GM19467 (cell line): ENCODE data around the gene OBSCN.

Experiments used
- ATAC-seq: cut with Tn5 transposase; IDR thresholded peaks from one replicate; pipeline ENCODE4 v1.9.1; 2021; ENCODE audit warnings: mild to moderate bottlenecking, moderate library complexity; ENCODE audit not compliant: unreplicated experiment

The OBSCN gene

DNA sequence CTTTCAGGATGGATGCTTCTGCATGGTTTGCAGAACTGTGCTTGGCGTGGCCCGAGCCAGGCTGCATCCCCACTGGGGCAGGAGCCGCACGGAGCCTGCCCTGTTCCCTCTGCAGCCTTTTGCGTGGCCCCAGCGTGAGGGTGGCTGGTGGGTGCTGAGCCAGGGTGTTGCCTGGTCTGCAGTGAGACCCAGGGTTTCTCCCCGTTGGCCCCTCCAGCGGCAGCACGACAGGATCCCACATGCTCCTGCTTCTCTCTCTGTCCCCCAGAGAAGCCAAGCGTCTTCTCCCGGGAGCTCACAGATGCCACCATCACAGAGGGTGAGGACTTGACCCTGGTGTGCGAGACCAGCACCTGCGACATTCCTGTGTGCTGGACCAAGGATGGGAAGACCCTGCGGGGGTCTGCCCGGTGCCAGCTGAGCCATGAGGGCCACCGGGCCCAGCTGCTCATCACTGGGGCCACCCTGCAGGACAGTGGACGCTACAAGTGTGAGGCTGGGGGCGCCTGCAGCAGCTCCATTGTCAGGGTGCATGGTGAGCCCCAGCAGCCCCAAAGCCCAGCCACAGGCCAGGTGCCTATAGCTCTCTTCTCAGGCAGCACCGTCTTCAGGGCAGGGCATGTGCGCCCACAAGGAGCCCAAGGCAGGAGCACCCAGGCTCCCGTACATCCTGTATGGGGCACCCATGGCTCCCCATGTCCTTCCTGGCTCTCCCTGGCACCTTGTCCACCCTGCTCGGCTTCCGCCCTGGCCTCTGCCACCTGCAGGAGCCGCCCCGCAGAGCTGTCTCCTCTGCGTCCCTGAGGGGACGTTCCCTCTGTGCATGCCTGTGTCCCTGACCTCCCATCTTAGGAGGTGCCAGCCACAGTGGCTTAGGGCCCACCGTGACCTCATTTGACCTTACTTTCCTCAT, 78.9 kb downstream of the OBSCN start:
- ATAC-seq, result no peak

DNA sequence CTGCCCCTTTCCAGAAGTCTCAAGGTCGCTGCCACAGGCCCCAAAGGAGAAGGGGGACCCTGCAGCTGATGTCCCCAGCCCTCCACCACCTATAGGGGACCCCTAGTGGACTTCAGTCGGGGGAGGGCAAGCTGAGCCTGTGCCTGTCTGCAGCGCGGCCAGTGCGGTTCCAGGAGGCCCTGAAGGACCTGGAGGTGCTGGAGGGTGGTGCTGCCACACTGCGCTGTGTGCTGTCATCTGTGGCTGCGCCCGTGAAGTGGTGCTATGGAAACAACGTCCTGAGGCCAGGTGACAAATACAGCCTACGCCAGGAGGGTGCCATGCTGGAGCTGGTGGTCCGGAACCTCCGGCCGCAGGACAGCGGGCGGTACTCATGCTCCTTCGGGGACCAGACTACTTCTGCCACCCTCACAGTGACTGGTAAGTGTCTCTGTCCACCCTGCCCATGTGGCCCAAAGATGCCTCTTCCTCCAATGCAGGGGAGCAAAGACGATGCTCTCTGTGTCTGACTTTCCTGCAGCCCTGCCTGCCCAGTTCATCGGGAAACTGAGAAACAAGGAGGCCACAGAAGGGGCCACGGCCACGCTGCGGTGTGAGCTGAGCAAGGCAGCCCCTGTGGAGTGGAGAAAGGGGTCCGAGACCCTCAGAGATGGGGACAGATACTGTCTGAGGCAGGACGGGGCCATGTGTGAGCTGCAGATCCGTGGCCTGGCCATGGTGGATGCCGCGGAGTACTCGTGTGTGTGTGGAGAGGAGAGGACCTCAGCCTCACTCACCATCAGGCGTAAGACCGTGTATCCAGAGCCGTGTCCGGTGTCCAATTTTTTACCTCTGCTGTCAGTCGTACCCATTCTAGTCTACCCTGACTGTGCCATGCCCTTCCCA, 79.9 kb downstream of the OBSCN start:
- no peak for ATAC-seq

DNA sequence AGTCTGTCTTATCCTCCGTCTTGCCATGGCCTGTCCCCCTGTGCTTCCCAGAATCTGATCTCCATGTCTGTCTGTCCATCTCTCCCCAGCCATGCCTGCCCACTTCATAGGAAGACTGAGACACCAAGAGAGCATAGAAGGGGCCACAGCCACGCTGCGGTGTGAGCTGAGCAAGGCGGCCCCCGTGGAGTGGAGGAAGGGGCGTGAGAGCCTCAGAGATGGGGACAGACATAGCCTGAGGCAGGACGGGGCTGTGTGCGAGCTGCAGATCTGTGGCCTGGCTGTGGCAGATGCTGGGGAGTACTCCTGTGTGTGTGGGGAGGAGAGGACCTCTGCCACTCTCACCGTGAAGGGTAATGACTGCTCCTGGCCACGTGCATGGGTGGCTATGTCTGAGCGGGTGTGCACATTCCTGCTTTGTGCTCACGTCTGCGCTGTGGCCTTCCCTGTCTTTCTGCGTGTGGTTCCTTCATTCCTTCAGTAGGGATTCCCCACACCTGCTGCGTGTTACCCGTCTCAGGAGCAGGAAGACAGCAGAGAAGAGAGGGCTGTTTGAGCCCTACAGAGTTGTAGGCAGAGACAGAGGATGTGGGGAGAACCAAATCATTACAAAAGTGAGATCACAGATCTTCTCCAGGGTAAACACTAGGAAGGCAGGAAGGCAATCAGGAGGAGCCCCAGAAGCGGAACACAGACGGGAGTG, 80.8 kb downstream of the OBSCN start:
- no peak for ATAC-seq

DNA sequence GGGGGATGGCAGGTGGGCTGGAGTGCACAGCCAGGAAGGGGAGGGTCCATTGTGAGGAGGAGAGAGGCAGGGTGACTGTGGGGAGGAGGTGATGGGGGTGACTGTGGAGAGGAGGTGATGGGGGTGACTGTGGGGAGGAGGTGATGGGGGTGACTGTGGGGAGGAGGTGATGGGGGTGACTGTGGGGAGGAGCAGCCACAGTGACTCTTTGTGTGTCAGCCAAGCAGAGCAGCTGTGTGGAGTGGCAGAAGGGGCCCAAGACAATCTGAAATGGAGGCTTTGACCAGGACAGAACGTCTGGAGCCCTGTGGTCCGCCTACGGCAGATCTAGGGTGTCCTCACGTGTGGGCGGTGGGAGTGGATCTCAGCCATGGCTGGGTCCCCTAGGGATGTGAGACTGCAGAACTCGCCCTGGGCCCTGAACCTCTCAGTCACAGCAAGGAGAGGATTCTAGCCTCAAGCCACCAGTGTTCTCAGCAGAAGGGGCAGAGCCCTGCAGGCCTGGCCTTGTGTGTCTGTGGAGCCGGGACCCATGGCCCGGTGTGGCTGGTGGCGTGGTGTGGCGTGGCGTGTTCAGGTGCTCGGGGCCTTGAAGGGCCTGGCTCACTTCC, 81.5 kb downstream of the OBSCN start:
- no peak for ATAC-seq

DNA sequence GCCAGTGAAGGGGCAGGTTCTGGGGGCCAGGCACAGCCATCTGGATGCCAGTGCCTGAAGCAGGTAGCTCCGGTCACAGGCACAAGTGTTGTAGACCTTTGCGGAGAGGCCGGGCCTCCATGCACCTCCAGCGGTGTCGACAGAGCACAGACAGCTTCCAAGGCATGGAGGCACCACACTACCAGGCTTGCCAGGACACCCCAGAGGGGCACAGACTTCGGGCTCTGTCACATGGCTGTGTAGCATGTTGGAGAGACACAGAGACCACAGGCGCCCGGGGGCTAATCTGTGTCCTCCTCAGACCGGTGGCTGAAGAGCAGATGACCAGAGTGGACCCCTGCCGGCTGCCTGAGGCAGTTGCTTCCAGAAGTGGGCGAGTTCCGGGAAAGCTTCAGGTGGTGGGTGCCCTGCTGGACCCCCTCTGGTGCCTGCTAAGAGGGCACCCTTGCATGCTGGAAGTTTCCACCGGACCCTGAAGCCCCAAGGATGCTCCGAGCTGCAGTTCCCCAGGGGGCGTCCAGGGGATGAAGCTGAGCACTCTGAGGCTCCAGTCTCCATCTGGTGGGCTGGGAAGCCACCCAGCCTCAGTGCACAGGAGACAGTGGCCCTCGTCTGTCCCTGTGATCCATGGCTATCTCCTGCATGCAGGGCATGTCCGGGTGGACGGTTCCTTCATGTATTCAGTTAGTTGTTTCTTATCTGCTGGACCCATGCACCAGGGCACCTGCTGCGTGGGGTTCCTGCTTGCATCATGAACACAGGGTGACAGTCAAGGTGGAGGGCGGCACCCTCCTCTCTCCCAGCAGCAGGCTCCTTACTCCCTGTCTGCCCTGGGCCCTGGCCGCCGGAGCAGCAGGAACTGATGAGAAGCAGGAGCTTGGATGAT, 82.4 kb downstream of the OBSCN start:
- ATAC-seq, result no peak

DNA sequence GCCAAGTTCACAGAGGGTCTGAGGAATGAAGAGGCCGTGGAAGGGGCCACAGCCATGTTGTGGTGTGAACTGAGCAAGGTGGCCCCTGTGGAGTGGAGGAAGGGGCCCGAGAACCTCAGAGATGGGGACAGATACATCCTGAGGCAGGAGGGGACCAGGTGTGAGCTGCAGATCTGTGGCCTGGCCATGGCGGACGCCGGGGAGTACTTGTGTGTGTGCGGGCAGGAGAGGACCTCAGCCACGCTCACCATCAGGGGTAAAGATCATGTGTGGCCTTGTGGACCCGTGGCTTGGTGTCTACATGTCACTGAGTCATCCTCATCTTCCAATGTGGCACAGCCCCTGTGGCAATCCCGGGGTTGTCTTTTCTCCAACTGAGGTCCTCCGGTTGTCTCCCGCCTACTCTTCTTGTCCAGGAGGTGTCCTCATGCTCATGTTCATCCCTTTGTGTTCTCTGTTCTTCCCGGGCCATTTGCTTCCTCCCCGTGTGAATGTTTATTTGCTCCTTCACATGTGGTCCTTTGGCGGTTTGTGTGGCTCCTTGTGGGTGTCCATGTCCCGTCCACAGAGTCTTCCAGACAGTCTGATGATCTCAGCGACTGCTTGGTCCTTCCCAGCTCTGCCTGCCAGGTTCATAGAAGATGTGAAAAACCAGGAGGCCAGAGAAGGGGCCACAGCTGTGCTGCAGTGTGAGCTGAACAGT, 84.2 kb downstream of the OBSCN start:
- ATAC-seq, result no peak

DNA sequence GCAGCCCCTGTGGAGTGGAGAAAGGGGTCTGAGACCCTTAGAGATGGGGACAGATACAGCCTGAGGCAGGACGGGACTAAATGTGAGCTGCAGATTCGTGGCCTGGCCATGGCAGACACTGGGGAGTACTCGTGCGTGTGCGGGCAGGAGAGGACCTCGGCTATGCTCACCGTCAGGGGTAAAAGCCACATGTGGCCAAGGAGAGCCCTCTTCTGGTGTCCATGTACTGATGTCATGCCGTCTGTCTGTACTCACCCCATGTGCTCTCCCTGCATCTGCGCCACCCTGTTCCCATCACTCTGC, 84.7 kb downstream of the OBSCN start:
- ATAC-seq, result no peak

DNA sequence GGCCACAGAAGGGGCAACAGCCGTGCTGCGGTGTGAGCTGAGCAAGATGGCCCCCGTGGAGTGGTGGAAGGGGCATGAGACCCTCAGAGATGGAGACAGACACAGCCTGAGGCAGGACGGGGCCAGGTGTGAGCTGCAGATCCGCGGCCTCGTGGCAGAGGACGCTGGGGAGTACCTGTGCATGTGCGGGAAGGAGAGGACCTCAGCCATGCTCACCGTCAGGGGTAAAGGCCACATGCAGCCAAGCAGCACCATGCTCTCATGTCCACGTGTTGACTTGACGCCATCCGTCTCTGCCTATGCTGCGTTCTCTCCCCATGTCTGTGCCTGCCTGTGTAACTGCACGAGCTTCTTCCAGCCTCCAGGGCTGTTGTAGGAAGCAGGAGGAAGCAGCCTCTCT, 85.5 kb downstream of the OBSCN start:
- no peak for ATAC-seq

DNA sequence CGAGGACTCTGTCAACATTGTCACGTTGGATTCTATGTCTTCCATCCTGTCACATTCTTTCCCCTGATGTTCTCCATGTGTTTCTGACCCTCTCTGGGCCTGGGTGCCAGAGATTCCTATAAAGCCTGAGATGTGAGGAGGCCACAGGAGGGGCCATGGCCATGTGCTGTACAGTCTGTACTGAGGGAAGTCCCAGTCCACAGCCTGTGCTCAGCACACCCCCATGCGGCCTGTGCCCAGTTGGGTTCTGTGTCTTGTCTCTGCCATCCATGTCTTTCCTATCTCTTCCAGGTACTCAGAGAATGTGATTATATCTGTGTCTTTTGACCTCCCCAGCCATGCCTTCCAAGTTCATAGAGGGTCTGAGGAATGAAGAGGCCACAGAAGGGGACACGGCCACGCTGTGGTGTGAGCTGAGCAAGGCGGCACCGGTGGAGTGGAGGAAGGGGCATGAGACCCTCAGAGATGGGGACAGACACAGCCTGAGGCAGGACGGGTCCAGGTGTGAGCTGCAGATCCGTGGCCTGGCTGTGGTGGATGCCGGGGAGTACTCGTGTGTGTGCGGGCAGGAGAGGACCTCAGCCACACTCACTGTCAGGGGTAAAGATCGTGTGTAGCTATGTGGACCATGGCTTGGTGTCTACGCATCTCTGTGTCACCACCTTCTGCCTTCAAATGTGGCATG, 86.1 kb downstream of the OBSCN start:
- no peak for ATAC-seq

DNA sequence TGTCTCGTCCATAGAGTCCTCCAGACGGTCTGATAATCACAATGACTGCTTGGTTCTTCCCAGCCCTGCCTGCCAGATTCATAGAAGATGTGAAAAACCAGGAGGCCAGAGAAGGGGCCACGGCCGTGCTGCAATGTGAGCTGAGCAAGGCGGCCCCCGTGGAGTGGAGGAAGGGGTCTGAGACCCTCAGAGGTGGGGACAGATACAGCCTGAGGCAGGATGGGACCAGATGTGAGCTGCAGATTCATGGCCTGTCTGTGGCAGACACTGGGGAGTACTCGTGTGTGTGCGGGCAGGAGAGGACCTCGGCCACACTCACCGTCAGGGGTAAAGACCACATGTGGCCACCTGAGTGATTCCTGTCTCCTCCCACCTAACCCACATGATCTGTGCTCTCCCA, 86.9 kb downstream of the OBSCN start:
- no peak for ATAC-seq

DNA sequence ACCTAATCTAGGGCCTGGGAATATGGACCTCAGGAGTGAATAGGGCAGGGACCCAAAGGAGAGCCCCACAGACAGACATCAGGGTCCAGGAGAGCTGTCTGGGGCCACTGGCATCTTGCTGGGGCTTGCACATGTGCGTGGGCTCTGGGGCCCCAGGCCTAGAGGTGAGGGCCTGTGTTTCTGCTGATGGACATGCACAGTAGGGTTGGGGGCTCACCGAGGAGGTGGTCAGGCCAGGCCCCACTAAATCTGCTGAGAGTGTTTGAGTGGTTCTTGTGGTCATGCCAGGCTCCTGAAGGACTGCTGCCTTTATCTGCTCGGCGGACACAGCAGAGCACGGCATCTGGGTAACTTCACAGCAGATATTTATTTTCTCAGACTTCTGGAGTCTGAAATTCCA, 87.4 kb downstream of the OBSCN start:
- no peak for ATAC-seq

DNA sequence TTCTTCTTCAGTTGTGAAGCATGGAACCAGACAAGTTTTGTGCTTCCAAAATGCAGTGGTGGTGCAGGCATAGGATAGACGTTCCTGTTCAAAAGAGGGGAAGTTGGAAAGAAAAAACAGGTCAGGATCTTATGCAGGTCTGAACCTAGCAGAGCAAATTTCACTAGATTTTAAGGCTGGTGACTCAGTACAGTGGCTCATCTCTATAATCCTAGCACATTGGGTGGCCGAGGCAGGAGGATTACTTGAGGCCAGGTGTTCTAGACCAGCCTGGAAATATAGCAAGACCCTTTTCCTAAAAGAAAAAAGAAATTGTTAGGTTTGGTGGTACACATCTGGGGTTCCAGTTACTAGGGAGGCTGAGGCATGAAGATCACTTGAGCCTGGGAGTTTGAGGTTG, 88.1 kb downstream of the OBSCN start:
- ATAC-seq, result no peak

DNA sequence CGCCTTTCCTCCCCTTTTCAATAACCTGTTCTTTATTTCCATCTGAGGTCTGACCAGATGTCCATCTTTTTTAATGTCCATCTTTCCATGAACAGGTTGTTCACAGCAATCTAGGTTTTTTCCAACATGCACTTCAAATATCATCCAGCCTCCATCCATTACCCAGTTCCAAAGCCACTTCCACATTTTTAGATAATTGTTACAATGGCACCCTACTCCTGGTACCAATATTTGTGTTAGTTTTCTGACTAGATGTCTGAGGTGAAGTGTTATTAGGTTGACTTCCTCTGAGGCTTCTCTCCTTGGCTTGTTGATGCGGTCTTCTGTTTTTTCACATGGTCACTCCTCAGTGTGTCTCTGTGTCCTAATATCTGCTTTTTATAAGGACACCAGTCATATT, 89.4 kb downstream of the OBSCN start:
- no peak for ATAC-seq

DNA sequence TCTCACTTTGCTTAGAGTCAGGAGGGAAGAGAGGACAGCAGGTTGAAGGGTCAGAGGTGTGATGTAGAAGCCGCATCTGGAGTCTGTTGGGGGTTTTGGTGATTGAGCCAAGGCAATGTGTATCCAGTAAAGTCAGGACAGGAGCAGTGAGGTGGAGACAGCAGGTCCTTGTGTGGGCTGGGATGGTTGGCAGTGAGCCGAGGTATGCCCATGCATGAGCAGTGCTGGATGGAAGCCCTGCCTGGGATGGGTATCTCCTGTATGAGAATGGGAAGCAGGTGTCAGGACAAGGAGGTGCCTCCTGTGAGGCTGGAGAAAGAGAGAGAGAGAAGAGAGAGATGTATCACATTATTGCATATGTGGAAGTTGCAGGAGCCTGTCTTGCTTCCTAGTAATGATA, 90.0 kb downstream of the OBSCN start:
- no peak for ATAC-seq

DNA sequence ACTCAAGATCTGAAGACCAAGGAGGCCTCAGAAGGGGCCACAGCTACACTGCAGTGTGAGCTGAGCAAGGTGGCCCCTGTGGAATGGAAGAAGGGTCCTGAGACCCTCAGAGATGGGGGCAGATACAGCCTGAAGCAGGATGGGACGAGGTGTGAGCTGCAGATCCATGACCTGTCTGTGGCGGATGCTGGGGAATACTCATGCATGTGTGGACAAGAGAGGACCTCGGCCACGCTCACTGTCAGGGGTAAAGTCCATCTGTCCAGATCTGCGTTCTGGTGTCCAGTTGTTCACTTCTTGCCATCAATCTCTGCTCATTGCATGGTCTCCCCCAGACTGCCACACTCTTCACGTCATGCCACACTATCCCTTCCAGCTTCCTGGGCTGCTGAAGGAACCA, 90.6 kb downstream of the OBSCN start:
- ATAC-seq, result no peak

DNA sequence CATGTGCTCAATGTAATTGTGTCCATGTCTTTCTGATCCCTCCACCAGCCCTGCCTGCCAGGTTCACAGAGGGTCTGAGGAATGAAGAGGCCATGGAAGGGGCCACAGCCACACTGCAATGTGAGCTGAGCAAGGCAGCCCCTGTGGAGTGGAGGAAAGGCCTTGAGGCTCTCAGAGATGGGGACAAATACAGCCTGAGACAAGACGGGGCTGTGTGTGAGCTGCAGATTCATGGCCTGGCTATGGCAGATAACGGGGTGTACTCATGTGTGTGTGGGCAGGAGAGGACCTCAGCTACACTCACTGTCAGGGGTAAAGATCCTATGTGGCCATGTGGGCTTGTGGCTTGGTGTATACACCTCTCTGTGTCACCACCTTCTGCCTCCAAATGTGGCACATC, 91.4 kb downstream of the OBSCN start:
- no peak for ATAC-seq

DNA sequence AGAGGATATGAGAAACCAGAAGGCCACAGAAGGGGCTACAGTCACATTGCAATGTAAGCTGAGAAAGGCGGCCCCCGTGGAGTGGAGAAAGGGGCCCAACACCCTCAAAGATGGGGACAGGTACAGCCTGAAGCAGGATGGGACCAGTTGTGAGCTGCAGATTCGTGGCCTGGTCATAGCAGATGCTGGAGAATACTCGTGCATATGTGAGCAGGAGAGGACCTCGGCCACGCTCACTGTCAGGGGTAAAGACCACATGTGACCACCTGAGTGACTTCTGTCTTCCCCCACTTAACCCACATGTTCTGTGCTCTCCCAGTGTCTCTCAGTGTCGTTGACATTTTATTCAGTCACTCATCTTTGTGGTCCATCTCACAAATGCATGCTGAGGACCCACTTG, 92.1 kb downstream of the OBSCN start:
- no peak for ATAC-seq

DNA sequence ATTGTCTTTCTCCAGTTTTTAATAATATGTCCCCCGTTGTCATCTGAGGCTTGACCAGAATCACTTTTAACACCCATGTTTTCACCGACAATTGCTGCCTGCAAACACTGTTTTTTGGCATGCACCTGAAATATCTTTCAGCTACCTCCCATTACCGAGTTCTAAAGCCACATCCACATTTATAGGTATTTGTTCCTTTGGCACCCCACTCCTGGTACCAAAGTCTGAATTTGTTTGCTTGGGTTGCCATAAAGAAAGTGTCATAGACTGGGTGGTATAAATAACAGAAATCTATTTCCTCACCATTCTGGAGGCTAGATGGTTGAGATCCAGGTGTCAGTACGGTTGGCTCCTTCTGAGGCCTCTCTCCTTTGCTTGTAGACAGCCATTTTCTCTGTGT, 94.2 kb downstream of the OBSCN start:
- no peak for ATAC-seq

DNA sequence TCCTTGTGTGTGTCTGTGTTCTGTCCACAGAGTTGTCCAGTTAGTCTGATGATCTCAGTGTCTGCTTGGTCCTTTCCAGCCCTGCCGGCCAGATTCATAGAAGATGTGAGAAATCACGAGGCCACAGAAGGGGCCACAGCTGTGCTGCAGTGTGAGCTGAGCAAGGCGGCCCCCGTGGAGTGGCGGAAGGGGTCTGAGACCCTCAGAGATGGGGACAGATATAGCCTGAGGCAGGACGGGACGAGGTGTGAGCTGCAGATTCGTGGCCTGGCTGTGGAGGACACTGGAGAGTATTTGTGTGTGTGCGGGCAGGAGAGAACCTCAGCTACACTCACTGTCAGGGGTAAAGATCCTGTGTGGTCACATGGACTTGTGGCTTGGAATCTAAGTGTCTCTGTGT, 95.8 kb downstream of the OBSCN start:
- ATAC-seq, result no peak
